CD14-positive monocyte (primary cell): ENCODE measurements around the gene SUGCT. TPM values are rescaled to one million over a fixed set of nuclear protein-coding genes. Genes with fewer than 3 reads are reported as not detected.

Experiments
- DNase-seq, 3 donors: peaks; one replicate each; pipeline ENCODE4 v3.0.0-alpha.2; 2011 to 2022
- H2AFZ ChIP-seq: 2 replicates; pipeline ENCODE4 v1.6.0; 2012; ENCODE audit warnings: mild to moderate bottlenecking, low read depth, low read length, inconsistent platforms; ENCODE audit not compliant: insufficient read depth, poor library complexity, severe bottlenecking
- H3K27ac ChIP-seq, 2 donors: 1 replicate in 1 of 2; 2 replicates in 1 of 2; pipeline ENCODE4 v1.5.1; 2012 to 2013; ENCODE audit warnings: low read length in 2 of 2, control low read depth in 1 of 2, inconsistent platforms in 1 of 2, low read depth in 1 of 2, mild to moderate bottlenecking in 1 of 2
- H3K27me3 ChIP-seq, 2 donors: one replicate each; pipeline versions ENCODE4 v1.6.0 to v1.6.1; 2011 to 2013; ENCODE audit warnings: low read length in 2 of 2; ENCODE audit not compliant: control insufficient read depth in 2 of 2, insufficient read depth in 2 of 2
- H3K36me3 ChIP-seq, 2 donors: replicated peaks in 1 of 2; 1 replicate in 1 of 2; 2 replicates in 1 of 2; pipeline versions ENCODE4 v1.5.1 to v1.6.1; 2012 to 2013; ENCODE audit warnings: low read length in 2 of 2, control low read depth in 1 of 2, inconsistent platforms in 1 of 2, mild to moderate bottlenecking in 1 of 2; ENCODE audit not compliant: insufficient read depth in 2 of 2, control insufficient read depth in 1 of 2
- H3K4me1 ChIP-seq, 2 donors: 1 replicate in 1 of 2; 2 replicates in 1 of 2; pipeline versions ENCODE4 v1.5.1 to v1.6.1; 2012 to 2013; ENCODE audit warnings: low read length in 2 of 2, control low read depth in 1 of 2, inconsistent platforms in 1 of 2, mild to moderate bottlenecking in 1 of 2, moderate library complexity in 1 of 2; ENCODE audit not compliant: insufficient read depth in 2 of 2, control insufficient read depth in 1 of 2
- H3K4me2 ChIP-seq: replicated peaks from 2 replicates; pipeline ENCODE3; 2012; ENCODE audit warnings: low read length, moderate library complexity, mild to moderate bottlenecking; ENCODE audit not compliant: poor library complexity, severe bottlenecking; ENCODE audit errors: extremely low read depth
- H3K4me3 ChIP-seq, 3 experiments: fragments of 200-600 bp in 1 of 3; sonication (generic) in 1 of 3; replicated peaks in 1 of 3; 1 replicate in 2 of 3; 2 replicates in 1 of 3; pipeline ENCODE4 v1.5.1; 2011 to 2013; ENCODE audit warnings: low read length in 3 of 3, mild to moderate bottlenecking in 3 of 3, control low read depth in 2 of 3, low read depth in 2 of 3, inconsistent platforms in 1 of 3, moderate library complexity in 1 of 3
- H3K79me2 ChIP-seq: 2 replicates; pipeline ENCODE4 v1.6.0; 2012; ENCODE audit warnings: mild to moderate bottlenecking, control low read depth, inconsistent platforms, low read length, moderate library complexity; ENCODE audit not compliant: insufficient read depth
- H3K9ac ChIP-seq: 2 replicates; pipeline ENCODE4 v1.6.0; 2017; ENCODE audit warnings: low read length, mild to moderate bottlenecking; ENCODE audit not compliant: insufficient read depth, poor library complexity, severe bottlenecking
- H3K9me3 ChIP-seq, 2 donors: replicated peaks in 1 of 2; 1 replicate in 1 of 2; 2 replicates in 1 of 2; pipeline versions ENCODE4 v1.5.1 to v1.6.1; 2012 to 2013; ENCODE audit warnings: low read length in 2 of 2, control low read depth in 1 of 2; ENCODE audit not compliant: control insufficient read depth in 1 of 2, insufficient read depth in 1 of 2
- H4K20me1 ChIP-seq: 2 replicates; pipeline ENCODE4 v1.6.0; 2012; ENCODE audit warnings: mild to moderate bottlenecking, low read length, control low read depth, moderate library complexity; ENCODE audit not compliant: insufficient read depth
- H3K27ac Mint-ChIP-seq, 7 donors: one replicate each; pipeline ENCODE4 v1.8.0; 2020; ENCODE audit warnings: mild to moderate bottlenecking in 7 of 7, mixed read lengths in 7 of 7, moderate library complexity in 6 of 7, inconsistent platforms in 2 of 7
- H3K27me3 Mint-ChIP-seq, 3 donors: one replicate each; pipeline ENCODE4 v1.8.0; 2021 to 2022; ENCODE audit warnings: low read depth in 3 of 3, mild to moderate bottlenecking in 3 of 3, mixed read lengths in 3 of 3, moderate library complexity in 3 of 3, inconsistent platforms in 1 of 3
- H3K36me3 Mint-ChIP-seq, 2 donors: one replicate each; pipeline ENCODE4 v1.8.0; 2020; ENCODE audit warnings: mixed read lengths in 2 of 2, inconsistent platforms in 1 of 2, mild to moderate bottlenecking in 1 of 2
- H3K4me1 Mint-ChIP-seq: one replicate; pipeline ENCODE4 v1.8.0; 2020; ENCODE audit warnings: mild to moderate bottlenecking, mixed read lengths
- H3K4me3 Mint-ChIP-seq, 2 donors: one replicate each; pipeline ENCODE4 v1.8.0; 2020; ENCODE audit warnings: mild to moderate bottlenecking in 2 of 2, mixed read lengths in 2 of 2, moderate library complexity in 1 of 2
- H3K9me3 Mint-ChIP-seq, 7 donors: one replicate each; pipeline ENCODE4 v1.8.0; 2020 to 2022; ENCODE audit warnings: mixed read lengths in 7 of 7, mild to moderate bottlenecking in 6 of 7, moderate library complexity in 6 of 7, inconsistent platforms in 2 of 7
- CTCF ChIP-seq: fragments of 200-600 bp; IDR thresholded peaks from one replicate; pipeline ENCODE4 v1.8.0; 2022; ENCODE audit warnings: antibody characterized with exemption, mild to moderate bottlenecking
- WGBS: methylation state at CpG from one replicate; pipeline ENCODE4 v1.1.5; 2013; ENCODE audit warnings: missing lambda C conversion rate; ENCODE audit not compliant: insufficient coverage; 5-methylcytosine and 5-hydroxymethylcytosine counted together
- intact Hi-C, 2 donors: fragments of 100-400 bp; cut with micrococcal nuclease; formaldehyde crosslinking; loops; one replicate each; pipeline versions ENCODE4 v1.15.0 to v1.15.1; 2023
- polyA plus RNA-seq, 3 donors: library from polyadenylated mRNA; depleted of rRNA in 1 of 3; unstranded in 2 of 3; stranded (reverse) in 1 of 3; fragments of 300-500 nt in 2 of 3; fragments of >200 nt in 1 of 3; fragmentation: Illumina TruSeq in 2 of 3; gene quantifications; 1 replicate in 2 of 3; 2 replicates in 1 of 3; pipeline ENCODE4 v1.2.3, GENCODE V29; 2012 to 2021

The SUGCT gene
- polyA plus RNA-seq, 3 donors: not detected

- no peaks in the 10 kb centered on the region for H3K36me3 ChIP-seq
- no peaks in the 10 kb centered on the region for H3K36me3 Mint-ChIP-seq
- H4K20me1 ChIP-seq: no peaks in the 10 kb centered on the region
- peaks cover 2% of the 10 kb centered on the region for H3K4me1 Mint-ChIP-seq
- peaks cover 0 to 1% (median 0%) of the 10 kb centered on the region in 3 donors for H3K27me3 Mint-ChIP-seq
- H3K9me3 ChIP-seq: peaks cover 0 to 2% of the 10 kb centered on the region in 2 donors
- H3K27me3 ChIP-seq: no peaks in the 10 kb centered on the region
- no peak overlapping the region for H3K9ac ChIP-seq
- H3K27ac ChIP-seq: no peak overlapping the region
- no peak overlapping the region for H3K27ac Mint-ChIP-seq
- no peaks in the 10 kb centered on the region for H3K4me1 ChIP-seq
- intact Hi-C loops: no loop called here
- no peak overlapping the region for H3K4me3 ChIP-seq
- no peak overlapping the region for H3K4me3 Mint-ChIP-seq
- H3K4me2 ChIP-seq: no peak overlapping the region
- H3K79me2 ChIP-seq: no peaks in the 10 kb centered on the region
- TF ChIP-seq CTCF: no peak
- no peak for DNase-seq
- WGBS: 43% methylated on average over 3 of the region's 3 CpGs
- H2AFZ ChIP-seq: no peak overlapping the region
- peaks cover 1 to 12% (median 6%) of the 10 kb centered on the region in 7 donors for H3K9me3 Mint-ChIP-seq
Observed at GRCh38 chr7:40403703-40404476, 269.1 kb downstream of the SUGCT start.

GRCh38 chr7:40405991-40406390, 271.2 kb downstream of the SUGCT start:
- 100% methylated on average over 1 of the region's 2 CpGs for WGBS
- peaks cover 2 to 13% (median 6%) of the 10 kb centered on the region in 7 donors for H3K9me3 Mint-ChIP-seq
- no peak overlapping the region for H2AFZ ChIP-seq
- no peaks in the 10 kb centered on the region for H3K27me3 ChIP-seq
- H3K36me3 ChIP-seq: no peaks in the 10 kb centered on the region
- no peaks in the 10 kb centered on the region for H4K20me1 ChIP-seq
- intact Hi-C loops: no loop called here
- peaks cover 0 to 5% of the 10 kb centered on the region in 2 donors for H3K9me3 ChIP-seq
- no peaks in the 10 kb centered on the region for H3K36me3 Mint-ChIP-seq
- no peak overlapping the region for H3K4me2 ChIP-seq
- H3K27ac ChIP-seq: no peak overlapping the region
- H3K79me2 ChIP-seq: no peaks in the 10 kb centered on the region
- H3K9ac ChIP-seq: no peak overlapping the region
- no peak overlapping the region for H3K4me3 Mint-ChIP-seq
- no peak for DNase-seq
- no peak for TF ChIP-seq CTCF
- H3K27ac Mint-ChIP-seq: no peak overlapping the region
- H3K4me1 ChIP-seq: no peaks in the 10 kb centered on the region
- no peaks in the 10 kb centered on the region for H3K27me3 Mint-ChIP-seq
- H3K4me1 Mint-ChIP-seq: peaks cover 2% of the 10 kb centered on the region
- H3K4me3 ChIP-seq: no peak overlapping the region
